ENCODE results near the gene CCDC167.
A peak's percentile ranks its signal among the peaks of the same experiment; 100 is the strongest.

CCDC167 gene

DNA sequence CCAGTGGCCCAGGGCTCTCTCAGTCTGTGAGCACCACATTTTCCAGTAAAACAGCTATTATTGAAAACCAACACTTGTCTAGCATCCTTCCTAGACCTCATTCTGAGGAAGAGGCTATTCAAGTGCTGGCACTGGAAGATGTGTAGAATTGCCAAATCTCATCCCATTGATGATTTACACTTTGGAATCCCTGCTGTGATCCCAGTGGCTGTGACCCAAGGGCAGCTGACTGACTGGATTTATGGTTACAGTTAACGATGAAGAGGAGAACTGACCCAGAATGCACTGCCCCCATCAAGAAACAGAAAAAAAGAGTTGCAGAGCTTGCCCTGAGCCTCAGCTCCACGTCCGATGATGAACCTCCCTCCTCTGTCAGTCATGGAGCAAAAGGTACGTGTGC, 64.3 kb downstream of the CCDC167 start:
- H3K4me3 ChIP-seq (ENCODE audit: low read depth, low read length): no peak overlapping the region

DNA sequence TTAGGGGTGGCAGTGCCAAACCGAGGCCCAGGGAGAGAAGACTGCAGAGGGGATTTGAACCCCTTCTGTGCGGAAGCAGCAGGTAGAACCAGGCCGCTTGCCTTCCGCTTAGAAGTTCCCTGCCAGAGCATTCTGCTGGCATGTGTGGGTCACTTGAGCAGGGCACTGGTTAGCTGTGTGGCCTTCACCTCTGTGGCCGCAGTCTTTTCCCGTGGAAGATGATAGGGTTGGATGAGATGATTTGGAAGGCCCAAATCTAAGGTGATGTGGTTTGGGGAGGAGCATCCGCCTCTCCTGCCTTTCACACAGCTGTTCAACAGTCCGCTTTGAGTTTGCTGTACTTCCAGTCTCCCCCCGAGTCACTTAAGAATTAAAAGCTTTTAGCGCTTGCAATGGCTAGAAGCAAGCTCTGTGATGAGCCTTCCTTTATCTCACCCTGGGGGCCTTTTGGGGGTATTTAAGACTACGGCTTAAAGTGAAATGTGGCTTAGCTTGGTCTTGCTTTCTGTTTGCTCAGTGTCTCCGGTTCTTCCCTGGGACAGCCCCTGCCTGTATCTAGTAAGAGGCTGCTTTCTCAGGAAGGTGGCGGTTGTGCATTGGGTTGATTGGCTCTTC, 65.9 kb downstream of the CCDC167 start:
- H3K4me3 ChIP-seq (ENCODE audit: low read depth, low read length): peak overlapping the region; percentile 83

Data from iPS-11a (cell line).